HepG2 (cell line): ENCODE measurements around the gene COMMD1. TPM values are rescaled to one million over a fixed set of nuclear protein-coding genes. Genes with fewer than 3 reads are reported as not detected.

Experiments used
- FOSL1 ChIP-seq: sonication (generic); formaldehyde crosslinking; IDR thresholded peaks from 2 replicates; pipeline ENCODE4 v1.9.0; 2021; ENCODE audit warnings: missing genetic modification reagents, borderline replicate concordance
- ZNF274 ChIP-seq: sonication (generic); formaldehyde crosslinking; IDR thresholded peaks from 2 replicates; pipeline ENCODE4 v1.5.1; 2020; ENCODE audit warnings: mild to moderate bottlenecking, missing genetic modification reagents
- polyA plus RNA-seq, 8 experiments: library from polyadenylated mRNA; depleted of rRNA in 3 of 8; stranded (reverse) in 7 of 8; unstranded in 1 of 8; fragments of >200 nt; fragmentation: Illumina TruSeq in 4 of 8; extraction: Trizol in 4 of 8; gene quantifications; 2 replicates each; pipeline versions ENCODE4 v1.2.1 to v1.2.3, GENCODE V29; 2011 to 2016; ENCODE audit warnings: low read depth in 4 of 8, missing spikeins in 1 of 8, mixed read lengths in 1 of 8; ENCODE audit not compliant: insufficient read depth in 1 of 8
- total RNA-seq, 5 experiments: library from RNA; depleted of rRNA; stranded (reverse); fragments of >200 nt; fragmentation: Illumina TruSeq; extraction: Trizol; gene quantifications; 2 replicates each; pipeline ENCODE4 v1.2.3, GENCODE V29; 2016; ENCODE audit warnings: low read depth in 1 of 5
- TF ChIP-seq, protein P1 (sequence below): sonication (generic); formaldehyde crosslinking; IDR thresholded peaks from 2 replicates; pipeline ENCODE4 v1.4.0; 2020; ENCODE audit warnings: missing genetic modification reagents, borderline replicate concordance
- TF ChIP-seq, protein P2 (sequence below): sonication (generic); formaldehyde crosslinking; IDR thresholded peaks from 2 replicates; pipeline ENCODE4 v1.4.0; 2020; ENCODE audit warnings: missing genetic modification reagents
- TF ChIP-seq, protein P3 (sequence below): sonication (generic); formaldehyde crosslinking; IDR thresholded peaks from 2 replicates; pipeline ENCODE4 v1.4.0; 2020; ENCODE audit warnings: missing genetic modification reagents

COMMD1 gene
- total and polyA plus RNA-seq, 2 of the 13 experiments (the other 11 are each of a cell fraction or from before 2014, with no cell fraction given), result 25.7 to 105 TPM

DNA sequence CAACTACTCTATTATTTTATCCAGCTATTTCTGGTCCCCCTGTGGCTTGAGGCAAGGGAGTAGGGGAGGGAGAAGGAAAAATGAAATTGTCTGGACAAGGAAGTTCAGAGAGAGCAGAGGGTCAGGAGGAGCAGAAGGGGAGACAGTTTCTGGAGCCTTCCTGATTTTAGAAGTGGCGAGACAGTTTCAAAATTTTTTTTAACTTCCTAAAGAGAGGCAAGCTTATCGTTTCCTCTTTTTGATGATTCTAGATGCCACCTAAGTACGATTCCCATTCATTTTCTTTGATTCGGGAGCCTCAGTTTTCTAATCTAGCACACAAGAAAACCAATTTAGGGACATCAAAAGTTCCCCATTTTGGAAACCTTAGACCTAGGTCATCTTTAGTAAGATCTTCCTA lies 193.6 kb downstream of the COMMD1 start (continued):
- no peak for TF ChIP-seq ZNF274 (CRISPR knock-in tag)
- TF ChIP-seq, protein P1, sequence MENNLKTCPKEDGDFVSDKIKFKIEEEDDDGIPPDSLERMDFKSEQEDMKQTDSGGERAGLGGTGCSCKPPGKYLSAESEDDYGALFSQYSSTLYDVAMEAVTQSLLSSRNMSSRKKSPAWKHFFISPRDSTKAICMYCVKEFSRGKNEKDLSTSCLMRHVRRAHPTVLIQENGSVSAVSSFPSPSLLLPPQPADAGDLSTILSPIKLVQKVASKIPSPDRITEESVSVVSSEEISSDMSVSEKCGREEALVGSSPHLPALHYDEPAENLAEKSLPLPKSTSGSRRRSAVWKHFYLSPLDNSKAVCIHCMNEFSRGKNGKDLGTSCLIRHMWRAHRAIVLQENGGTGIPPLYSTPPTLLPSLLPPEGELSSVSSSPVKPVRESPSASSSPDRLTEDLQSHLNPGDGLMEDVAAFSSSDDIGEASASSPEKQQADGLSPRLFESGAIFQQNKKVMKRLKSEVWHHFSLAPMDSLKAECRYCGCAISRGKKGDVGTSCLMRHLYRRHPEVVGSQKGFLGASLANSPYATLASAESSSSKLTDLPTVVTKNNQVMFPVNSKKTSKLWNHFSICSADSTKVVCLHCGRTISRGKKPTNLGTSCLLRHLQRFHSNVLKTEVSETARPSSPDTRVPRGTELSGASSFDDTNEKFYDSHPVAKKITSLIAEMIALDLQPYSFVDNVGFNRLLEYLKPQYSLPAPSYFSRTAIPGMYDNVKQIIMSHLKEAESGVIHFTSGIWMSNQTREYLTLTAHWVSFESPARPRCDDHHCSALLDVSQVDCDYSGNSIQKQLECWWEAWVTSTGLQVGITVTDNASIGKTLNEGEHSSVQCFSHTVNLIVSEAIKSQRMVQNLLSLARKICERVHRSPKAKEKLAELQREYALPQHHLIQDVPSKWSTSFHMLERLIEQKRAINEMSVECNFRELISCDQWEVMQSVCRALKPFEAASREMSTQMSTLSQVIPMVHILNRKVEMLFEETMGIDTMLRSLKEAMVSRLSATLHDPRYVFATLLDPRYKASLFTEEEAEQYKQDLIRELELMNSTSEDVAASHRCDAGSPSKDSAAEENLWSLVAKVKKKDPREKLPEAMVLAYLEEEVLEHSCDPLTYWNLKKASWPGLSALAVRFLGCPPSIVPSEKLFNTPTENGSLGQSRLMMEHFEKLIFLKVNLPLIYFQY, result no peak
- TF ChIP-seq FOSL1 (CRISPR knock-in tag), result no peak
- TF ChIP-seq, protein P2, sequence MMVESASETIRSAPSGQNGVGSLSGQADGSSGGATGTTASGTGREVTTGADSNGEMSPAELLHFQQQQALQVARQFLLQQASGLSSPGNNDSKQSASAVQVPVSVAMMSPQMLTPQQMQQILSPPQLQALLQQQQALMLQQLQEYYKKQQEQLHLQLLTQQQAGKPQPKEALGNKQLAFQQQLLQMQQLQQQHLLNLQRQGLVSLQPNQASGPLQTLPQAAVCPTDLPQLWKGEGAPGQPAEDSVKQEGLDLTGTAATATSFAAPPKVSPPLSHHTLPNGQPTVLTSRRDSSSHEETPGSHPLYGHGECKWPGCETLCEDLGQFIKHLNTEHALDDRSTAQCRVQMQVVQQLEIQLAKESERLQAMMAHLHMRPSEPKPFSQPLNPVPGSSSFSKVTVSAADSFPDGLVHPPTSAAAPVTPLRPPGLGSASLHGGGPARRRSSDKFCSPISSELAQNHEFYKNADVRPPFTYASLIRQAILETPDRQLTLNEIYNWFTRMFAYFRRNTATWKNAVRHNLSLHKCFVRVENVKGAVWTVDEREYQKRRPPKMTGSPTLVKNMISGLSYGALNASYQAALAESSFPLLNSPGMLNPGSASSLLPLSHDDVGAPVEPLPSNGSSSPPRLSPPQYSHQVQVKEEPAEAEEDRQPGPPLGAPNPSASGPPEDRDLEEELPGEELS (CRISPR knock-in tag), result no peak
- TF ChIP-seq, protein P3, sequence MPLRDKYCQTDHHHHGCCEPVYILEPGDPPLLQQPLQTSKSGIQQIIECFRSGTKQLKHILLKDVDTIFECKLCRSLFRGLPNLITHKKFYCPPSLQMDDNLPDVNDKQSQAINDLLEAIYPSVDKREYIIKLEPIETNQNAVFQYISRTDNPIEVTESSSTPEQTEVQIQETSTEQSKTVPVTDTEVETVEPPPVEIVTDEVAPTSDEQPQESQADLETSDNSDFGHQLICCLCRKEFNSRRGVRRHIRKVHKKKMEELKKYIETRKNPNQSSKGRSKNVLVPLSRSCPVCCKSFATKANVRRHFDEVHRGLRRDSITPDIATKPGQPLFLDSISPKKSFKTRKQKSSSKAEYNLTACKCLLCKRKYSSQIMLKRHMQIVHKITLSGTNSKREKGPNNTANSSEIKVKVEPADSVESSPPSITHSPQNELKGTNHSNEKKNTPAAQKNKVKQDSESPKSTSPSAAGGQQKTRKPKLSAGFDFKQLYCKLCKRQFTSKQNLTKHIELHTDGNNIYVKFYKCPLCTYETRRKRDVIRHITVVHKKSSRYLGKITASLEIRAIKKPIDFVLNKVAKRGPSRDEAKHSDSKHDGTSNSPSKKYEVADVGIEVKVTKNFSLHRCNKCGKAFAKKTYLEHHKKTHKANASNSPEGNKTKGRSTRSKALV (CRISPR knock-in tag), result no peak
